Amniotic stem cell (primary cell): ENCODE measurements around the gene ELK4.

Source experiments
- DNase-seq: peaks from one replicate; lab custom pipeline; 2025; lab: John Stamatoyannopoulos, UW

The ELK4 gene

DNA sequence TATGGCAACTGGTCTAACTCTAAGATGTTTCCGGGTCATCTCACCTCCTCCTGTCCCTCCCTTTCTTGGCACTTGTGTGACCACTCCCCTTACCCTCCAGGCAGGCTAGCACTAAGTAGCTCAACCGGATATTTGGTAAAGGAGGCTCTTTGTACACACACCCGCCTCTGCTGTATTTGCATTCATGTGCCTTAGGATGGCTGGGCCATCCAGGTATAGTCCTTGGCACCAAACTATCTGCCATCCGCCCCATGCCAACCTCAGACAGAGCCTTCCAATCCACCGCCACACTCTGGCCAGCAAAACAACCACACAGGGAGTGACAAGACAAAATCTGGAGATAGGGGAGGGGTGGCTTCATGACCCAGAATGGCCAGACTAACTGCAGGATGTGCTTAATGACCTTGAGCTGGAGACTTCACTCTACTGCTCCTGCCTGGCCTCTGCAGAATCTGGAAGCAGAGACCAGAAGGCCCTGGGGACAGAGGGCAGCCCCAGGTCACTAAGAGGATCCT lies 67.8 kb downstream of the ELK4 start:
- no peak for DNase-seq

DNA sequence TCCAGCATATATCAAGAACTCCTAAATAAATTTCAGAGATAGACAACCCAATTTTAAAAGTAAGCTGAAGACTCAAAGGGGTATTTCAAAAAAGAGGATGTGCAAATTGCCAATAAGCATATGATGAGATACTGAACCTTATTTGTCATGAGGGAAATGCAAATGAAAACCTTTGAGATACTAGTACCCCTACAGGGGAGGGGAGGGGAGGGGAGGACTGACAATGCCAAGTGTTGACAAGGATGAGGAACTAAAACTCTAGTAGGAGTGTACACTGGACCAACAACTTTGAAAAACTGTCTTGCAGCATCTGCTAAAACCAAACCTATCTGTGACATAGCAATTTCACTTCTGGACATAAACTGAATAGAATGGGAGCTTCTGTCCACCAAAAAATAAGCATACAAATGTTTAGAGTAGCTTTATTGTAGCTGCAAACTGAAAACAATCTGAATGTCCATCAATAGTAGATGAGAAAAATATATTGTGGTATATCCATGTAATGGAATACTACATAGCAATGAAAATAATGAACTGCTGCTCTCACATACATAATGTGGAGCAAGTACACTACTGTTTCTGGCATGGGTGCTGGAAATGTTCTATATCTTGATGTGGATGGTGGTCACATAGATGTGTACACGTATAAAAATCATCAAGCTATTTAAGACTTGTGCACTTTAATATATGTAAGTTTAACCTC lies 70.2 kb downstream of the ELK4 start:
- DNase-seq = no peak
